HFFc6 (cell line): Measurements from ENCODE around the gene TEX14. TPM values are rescaled to one million over a fixed set of nuclear protein-coding genes. Genes with fewer than 3 reads are reported as not detected.
"Not testable (repeated sequence)": the region's sequence is repeated elsewhere in the genome, so short reads cannot be mapped to it uniquely, and the experiment has no call there.

ENCODE experiments used
- DNase-seq: peaks from one replicate; pipeline ENCODE4 v3.0.0-alpha.2; 2018
- H3K27ac Mint-ChIP-seq: 2 replicates; pipeline ENCODE4 v1.8.0; 2020; ENCODE audit warnings: mild to moderate bottlenecking, mixed read lengths
- H3K27me3 Mint-ChIP-seq: 2 replicates; pipeline ENCODE4 v1.8.0; 2021; ENCODE audit warnings: mild to moderate bottlenecking, moderate library complexity, mixed read lengths; ENCODE audit not compliant: insufficient read depth
- H3K36me3 Mint-ChIP-seq: 2 replicates; pipeline ENCODE4 v1.8.0; 2021; ENCODE audit warnings: low read depth, mixed read lengths
- H3K4me1 Mint-ChIP-seq: 2 replicates; pipeline ENCODE4 v1.8.0; 2020; ENCODE audit warnings: low read depth, mixed read lengths
- H3K4me3 Mint-ChIP-seq: 2 replicates; pipeline ENCODE4 v1.8.0; 2020; ENCODE audit warnings: mild to moderate bottlenecking, moderate library complexity, mixed read lengths
- H3K9me3 Mint-ChIP-seq: 2 replicates; pipeline ENCODE4 v1.8.0; 2020; ENCODE audit warnings: mild to moderate bottlenecking, mixed read lengths
- total RNA-seq, 6 experiments: library from RNA; stranded (reverse); fragmentation: NEBNext Ultra II Directional; extraction: Animal tissue kit (Norgen Biotek cat#: 25700); gene quantifications; 2 replicates in 1 of 6; 3 replicates in 5 of 6; pipeline ENCODE4 v1.2.3, GENCODE V29; 2021
- TF ChIP-seq, protein P1 (sequence below): fragments of 200-600 bp; sonication (generic); IDR thresholded peaks from 2 replicates; pipeline ENCODE4 v1.5.0; 2021; ENCODE audit warnings: antibody characterized with exemption, mild to moderate bottlenecking

The TEX14 gene
- total RNA-seq, 6 experiments from 2014 or later = 0.20 TPM; not detected in 5

DNA sequence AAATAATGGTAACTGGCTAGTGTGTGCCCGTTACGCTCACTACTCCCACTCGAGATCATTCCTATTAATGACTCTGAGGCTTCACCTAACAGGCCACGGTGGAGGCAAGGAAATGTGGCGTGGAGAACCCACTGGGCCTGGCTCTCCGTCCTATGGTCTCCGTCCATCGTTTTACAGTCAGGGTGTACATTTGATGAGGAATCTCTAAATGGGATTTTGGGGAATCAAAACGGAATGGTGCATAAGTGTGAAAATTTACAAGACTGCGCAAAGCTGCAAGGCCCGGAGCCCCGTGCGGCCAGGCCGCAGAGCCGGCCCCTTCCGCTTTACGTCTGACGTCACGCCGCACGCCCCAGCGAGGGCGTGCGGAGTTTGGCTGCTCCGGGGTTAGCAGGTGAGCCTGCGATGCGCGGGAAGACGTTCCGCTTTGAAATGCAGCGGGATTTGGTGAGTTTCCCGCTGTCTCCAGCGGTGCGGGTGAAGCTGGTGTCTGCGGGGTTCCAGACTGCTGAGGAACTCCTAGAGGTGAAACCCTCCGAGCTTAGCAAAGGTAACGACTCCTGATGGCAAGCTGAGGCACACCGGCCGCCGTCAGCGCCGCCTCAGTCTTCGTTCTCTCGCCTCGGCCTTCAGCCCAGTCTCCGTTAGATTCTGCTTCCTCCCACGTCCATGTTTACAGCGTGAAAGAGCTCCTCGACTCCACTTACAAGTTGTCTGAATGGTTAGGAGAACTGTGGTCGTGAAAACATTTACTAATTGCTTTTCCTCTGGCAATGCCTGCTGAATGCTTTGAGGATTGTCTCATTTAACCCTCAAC is 602 bp upstream of the TEX14 start, which contains the start of gene RAD51C:
RAD51C (plus strand) TSS at position 364 of the 817 bp plus-strand sequence; CDS start at position 406, 42 bp downstream.
- peak within 1 kb of the TSS; percentile 88 for H3K27ac Mint-ChIP-seq
- peak; percentile 65 for DNase-seq
- H3K27me3 Mint-ChIP-seq = peaks cover 3% of the 10 kb centered on the region
- peak within 1 kb of the TSS; percentile 94 for H3K4me3 Mint-ChIP-seq
- TF ChIP-seq, protein P1, sequence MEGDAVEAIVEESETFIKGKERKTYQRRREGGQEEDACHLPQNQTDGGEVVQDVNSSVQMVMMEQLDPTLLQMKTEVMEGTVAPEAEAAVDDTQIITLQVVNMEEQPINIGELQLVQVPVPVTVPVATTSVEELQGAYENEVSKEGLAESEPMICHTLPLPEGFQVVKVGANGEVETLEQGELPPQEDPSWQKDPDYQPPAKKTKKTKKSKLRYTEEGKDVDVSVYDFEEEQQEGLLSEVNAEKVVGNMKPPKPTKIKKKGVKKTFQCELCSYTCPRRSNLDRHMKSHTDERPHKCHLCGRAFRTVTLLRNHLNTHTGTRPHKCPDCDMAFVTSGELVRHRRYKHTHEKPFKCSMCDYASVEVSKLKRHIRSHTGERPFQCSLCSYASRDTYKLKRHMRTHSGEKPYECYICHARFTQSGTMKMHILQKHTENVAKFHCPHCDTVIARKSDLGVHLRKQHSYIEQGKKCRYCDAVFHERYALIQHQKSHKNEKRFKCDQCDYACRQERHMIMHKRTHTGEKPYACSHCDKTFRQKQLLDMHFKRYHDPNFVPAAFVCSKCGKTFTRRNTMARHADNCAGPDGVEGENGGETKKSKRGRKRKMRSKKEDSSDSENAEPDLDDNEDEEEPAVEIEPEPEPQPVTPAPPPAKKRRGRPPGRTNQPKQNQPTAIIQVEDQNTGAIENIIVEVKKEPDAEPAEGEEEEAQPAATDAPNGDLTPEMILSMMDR = no peak
- H3K4me1 Mint-ChIP-seq = peaks cover 25% of the 10 kb centered on the region
- H3K9me3 Mint-ChIP-seq = no peaks in the 10 kb centered on the region
- H3K36me3 Mint-ChIP-seq = no peaks in the 10 kb centered on the region; the same call in 1 of the 2 replicates

DNA sequence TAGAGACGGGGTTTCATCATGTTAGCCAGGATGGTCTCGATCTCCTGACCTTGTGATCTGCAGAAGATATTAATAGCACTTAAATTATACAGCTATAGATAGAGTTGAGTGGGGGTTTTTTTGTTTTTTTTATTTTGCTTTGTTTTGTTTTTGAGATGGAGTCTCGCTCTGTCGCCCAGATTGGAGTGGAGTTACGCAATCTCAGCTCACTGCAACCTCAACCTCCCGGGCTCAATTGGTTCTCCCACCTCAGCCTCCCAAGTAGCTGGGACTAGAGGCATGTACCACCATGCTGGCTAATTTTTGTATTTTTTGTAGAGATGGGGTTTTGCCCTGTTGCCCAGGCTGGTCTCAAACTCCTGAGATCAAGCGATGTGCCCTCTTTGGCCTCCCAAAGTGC is 1.8 kb downstream of the TEX14 start:
- not testable (repeated sequence) for DNase-seq

DNA sequence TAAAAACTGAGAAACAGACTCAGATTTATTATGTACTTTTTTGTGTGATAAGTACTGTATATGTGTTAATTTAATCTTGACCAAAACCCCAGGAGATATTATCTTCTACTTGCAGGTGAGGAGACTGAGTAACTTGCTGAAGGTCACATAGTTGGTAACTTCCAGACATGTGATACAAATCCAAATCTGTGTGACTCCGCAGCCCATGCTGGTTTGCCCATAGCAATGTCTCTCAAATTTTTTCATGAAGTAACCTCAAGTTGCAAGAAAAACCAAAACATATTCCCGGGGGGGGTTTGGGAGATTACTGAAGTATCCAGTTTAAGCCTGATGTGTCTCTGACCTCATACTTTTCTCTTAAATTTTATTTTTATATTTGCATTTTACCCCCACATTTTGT is 3.3 kb downstream of the TEX14 start:
- DNase-seq = no peak
- Mint-ChIP-seq H3K36me3 (no peaks in the 10 kb centered on the region; the same call in 1 of the 2 replicates), H3K27me3 (peaks cover 9% of the 10 kb centered on the region), H3K4me1 (peaks cover 15% of the 10 kb centered on the region), H3K27ac (no peak overlapping the region), H3K4me3 (no peak overlapping the region), H3K9me3 (no peaks in the 10 kb centered on the region)
- TF ChIP-seq, protein P1 = no peak

More for the DNA sequence above, 1.8 kb downstream of the TEX14 start:
- H3K9me3 Mint-ChIP-seq, H3K27me3 Mint-ChIP-seq, H3K27ac Mint-ChIP-seq, H3K36me3 Mint-ChIP-seq, H3K4me3 Mint-ChIP-seq: not testable (repeated sequence)
- peaks cover 25% of the 10 kb centered on the region for H3K4me1 Mint-ChIP-seq

DNA sequence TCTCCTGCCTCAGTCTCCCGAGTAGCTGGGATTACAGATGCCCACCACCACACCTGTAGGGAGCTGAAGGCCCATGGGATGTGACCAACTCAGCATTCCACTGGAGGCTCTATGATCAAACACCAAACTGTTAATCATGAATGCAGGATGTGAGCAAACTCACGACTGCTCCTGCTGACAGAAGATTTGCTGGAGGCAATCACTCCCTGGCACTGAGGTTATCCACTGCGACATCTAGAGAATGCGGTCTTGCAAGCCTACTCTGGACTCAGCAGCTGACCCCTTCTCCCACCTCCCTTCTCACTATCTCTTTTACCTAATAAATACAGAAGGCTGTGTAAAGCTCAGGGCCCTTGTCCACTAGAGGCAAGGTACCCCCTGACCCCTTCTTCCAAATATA is 4.9 kb downstream of the TEX14 start:
- no peak overlapping the region for H3K27ac Mint-ChIP-seq
- DNase-seq = no peak

DNA sequence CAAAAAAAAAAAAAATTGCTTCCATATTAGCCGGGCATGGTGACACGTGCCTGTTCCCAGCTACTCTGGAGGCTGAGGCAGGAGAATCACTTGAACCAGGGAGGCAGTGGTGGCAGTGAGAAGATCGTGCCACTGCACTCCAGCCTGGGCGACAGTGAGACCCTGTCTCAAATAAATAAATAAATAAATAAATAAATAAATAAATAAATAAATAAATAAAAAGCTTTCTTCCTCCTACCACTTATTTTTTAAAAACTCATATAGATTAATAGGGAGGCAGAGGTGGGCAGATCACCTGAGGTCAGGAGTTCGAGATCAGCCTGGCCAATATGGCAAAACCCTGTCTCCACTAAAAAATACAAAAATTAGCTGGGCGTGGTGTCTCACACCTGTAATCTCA is 7.4 kb downstream of the TEX14 start:
- H3K4me1 Mint-ChIP-seq, H3K4me3 Mint-ChIP-seq, H3K27me3 Mint-ChIP-seq, H3K36me3 Mint-ChIP-seq, H3K27ac Mint-ChIP-seq, H3K9me3 Mint-ChIP-seq, DNase-seq: not testable (repeated sequence)

More for the DNA sequence above, 4.9 kb downstream of the TEX14 start:
- no peak overlapping the region for H3K4me3 Mint-ChIP-seq
- H3K9me3 Mint-ChIP-seq = no peaks in the 10 kb centered on the region
- TF ChIP-seq, protein P1 = no peak
- H3K4me1 Mint-ChIP-seq = peaks cover under 1% of the 10 kb centered on the region; the same call in 1 of the 2 replicates
- H3K36me3 Mint-ChIP-seq = no peaks in the 10 kb centered on the region
- H3K27me3 Mint-ChIP-seq = peaks cover 7% of the 10 kb centered on the region

DNA sequence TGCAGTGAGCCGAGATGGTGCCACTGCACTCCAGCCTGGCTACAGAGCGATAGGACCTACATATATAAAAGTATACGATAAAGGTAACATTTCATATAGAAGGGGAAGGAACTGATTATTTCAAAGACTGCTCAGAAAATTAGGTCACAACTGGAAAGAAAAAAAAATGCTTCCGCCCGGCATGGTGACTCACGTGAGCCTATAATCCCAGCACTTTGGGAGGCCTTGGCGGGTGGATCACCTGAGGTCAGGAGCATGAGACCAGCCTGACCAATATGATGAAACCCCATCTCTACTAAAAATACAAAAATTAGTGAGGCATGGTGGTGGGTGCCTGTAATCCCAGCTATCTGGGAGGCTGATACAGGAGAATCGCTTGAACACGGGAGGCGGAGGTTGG is 7.8 kb downstream of the TEX14 start:
- no peaks in the 10 kb centered on the region for H3K4me1 Mint-ChIP-seq
- peaks cover 9% of the 10 kb centered on the region for H3K27me3 Mint-ChIP-seq
- H3K36me3 Mint-ChIP-seq = no peaks in the 10 kb centered on the region
- no peaks in the 10 kb centered on the region for H3K9me3 Mint-ChIP-seq
- H3K27ac Mint-ChIP-seq = no peak overlapping the region
- TF ChIP-seq, protein P1 = no peak
- no peak overlapping the region for H3K4me3 Mint-ChIP-seq
- no peak for DNase-seq
